ENCODE measurements around the gene TJP3.

The TJP3 gene

GRCh38 chr19:3745363-3746045 is 37.3 kb downstream of the TJP3 start:
- no peak overlapping the region for H3K4me3 ChIP-seq (ENCODE audit: low read length)
- H3K9me2 ChIP-seq (replicated peaks; ENCODE audit: control insufficient read depth, low read length): no peaks in the 10 kb centered on the region
- peaks cover 3% of the 10 kb centered on the region; the same call in 1 of the 2 replicates for H3K9me3 ChIP-seq (ENCODE audit: control insufficient read depth, insufficient read depth, low read length)
- no peaks in the 10 kb centered on the region for H3F3A ChIP-seq (ENCODE audit: control insufficient read depth, insufficient read depth)
- no peak for TF ChIP-seq CTCF (IDR thresholded peaks at IDR 0.05; ENCODE audit: low read depth, low read length, poor library complexity, severe bottlenecking)
- TF ChIP-seq EZH2phosphoT487 (IDR thresholded peaks at IDR 0.05; ENCODE audit: borderline replicate concordance, low read length): no peak
- H3K27me3 ChIP-seq (ENCODE audit: control insufficient read depth, low read length): no peaks in the 10 kb centered on the region
- no peaks in the 10 kb centered on the region for H3K36me3 ChIP-seq (ENCODE audit: control insufficient read depth, low read length)
- no peak overlapping the region for H3K27ac ChIP-seq (ENCODE audit: low read depth, low read length)
- H3K79me2 ChIP-seq (ENCODE audit: control insufficient read depth, low read length): no peaks in the 10 kb centered on the region
- H3K4me1 ChIP-seq (ENCODE audit: control insufficient read depth, low read length): peaks cover 6% of the 10 kb centered on the region
- no peaks in the 10 kb centered on the region for H4K20me1 ChIP-seq (ENCODE audit: control insufficient read depth, insufficient read depth, low read depth, low read length)
- no peak overlapping the region for H3K4me2 ChIP-seq (ENCODE audit: low read length)

GRCh38 chr19:3746371-3747056 is 38.3 kb downstream of the TJP3 start:
- H3K4me3 ChIP-seq (ENCODE audit: low read length): no peak overlapping the region
- no peaks in the 10 kb centered on the region for H3F3A ChIP-seq (ENCODE audit: control insufficient read depth, insufficient read depth)
- no peak overlapping the region for H3K27ac ChIP-seq (ENCODE audit: low read depth, low read length)
- no peak overlapping the region for H3K4me2 ChIP-seq (ENCODE audit: low read length)
- no peak for TF ChIP-seq CTCF (IDR thresholded peaks at IDR 0.05; ENCODE audit: low read depth, low read length, poor library complexity, severe bottlenecking)
- no peak for TF ChIP-seq EZH2phosphoT487 (IDR thresholded peaks at IDR 0.05; ENCODE audit: borderline replicate concordance, low read length)
- H3K79me2 ChIP-seq (ENCODE audit: control insufficient read depth, low read length): no peaks in the 10 kb centered on the region
- peaks cover 3% of the 10 kb centered on the region; the same call in 1 of the 2 replicates for H3K9me3 ChIP-seq (ENCODE audit: control insufficient read depth, insufficient read depth, low read length)
- H3K36me3 ChIP-seq (ENCODE audit: control insufficient read depth, low read length): no peaks in the 10 kb centered on the region
- H3K27me3 ChIP-seq (ENCODE audit: control insufficient read depth, low read length): no peaks in the 10 kb centered on the region
- no peaks in the 10 kb centered on the region for H3K9me2 ChIP-seq (replicated peaks; ENCODE audit: control insufficient read depth, low read length)
- peaks cover 6% of the 10 kb centered on the region for H3K4me1 ChIP-seq (ENCODE audit: control insufficient read depth, low read length)
- no peaks in the 10 kb centered on the region for H4K20me1 ChIP-seq (ENCODE audit: control insufficient read depth, insufficient read depth, low read depth, low read length)

GRCh38 chr19:3748965-3749364 is 40.8 kb downstream of the TJP3 start:
- Histone ChIP-seq H3K79me2 (ENCODE audit: control insufficient read depth, low read length) (no peaks in the 10 kb centered on the region), H4K20me1 (ENCODE audit: control insufficient read depth, insufficient read depth, low read depth, low read length) (no peaks in the 10 kb centered on the region), H3K4me1 (ENCODE audit: control insufficient read depth, low read length) (peaks cover under 1% of the 10 kb centered on the region; the same call in 1 of the 2 replicates), H3K4me3 (ENCODE audit: low read length) (no peak overlapping the region), H3F3A (ENCODE audit: control insufficient read depth, insufficient read depth) (no peaks in the 10 kb centered on the region), H3K9me2 (replicated peaks; ENCODE audit: control insufficient read depth, low read length) (no peaks in the 10 kb centered on the region), H3K36me3 (ENCODE audit: control insufficient read depth, low read length) (no peaks in the 10 kb centered on the region), H3K27me3 (ENCODE audit: control insufficient read depth, low read length) (no peaks in the 10 kb centered on the region), H3K27ac (ENCODE audit: low read depth, low read length) (no peak overlapping the region), H3K4me2 (ENCODE audit: low read length) (no peak overlapping the region), H3K9me3 (ENCODE audit: control insufficient read depth, insufficient read depth, low read length) (no peaks in the 10 kb centered on the region)
- TF ChIP-seq CTCF (IDR thresholded peaks at IDR 0.05; ENCODE audit: low read depth, low read length, poor library complexity, severe bottlenecking) (no peak), EZH2phosphoT487 (IDR thresholded peaks at IDR 0.05; ENCODE audit: borderline replicate concordance, low read length) (no peak)

Measured in DOHH2 (cell line).